Prostate gland (tissue), 2 donors: Measurements from ENCODE around the gene FARP1. TPM values are rescaled to one million over a fixed set of nuclear protein-coding genes. Genes with fewer than 3 reads are reported as not detected.

Source experiments
- DNase-seq: peaks from one replicate; pipeline ENCODE4 v3.0.0-alpha.2; 2019; ENCODE audit warnings: low spot score
- H3K27ac ChIP-seq, 2 donors: fragments of 200-600 bp; sonication (generic); 2 replicates each; pipeline ENCODE4 v1.5.1; 2017 to 2019
- H3K27me3 ChIP-seq: fragments of 200-600 bp; sonication (generic); replicated peaks from 2 replicates; pipeline ENCODE4 v1.5.1; 2019; ENCODE audit not compliant: insufficient read depth
- H3K36me3 ChIP-seq, 2 donors: fragments of 200-600 bp; sonication (generic); 1 replicate in 1 of 2; 2 replicates in 1 of 2; pipeline versions ENCODE4 v1.5.1 to v1.8.1; 2017 to 2019
- H3K4me1 ChIP-seq: fragments of 200-600 bp; sonication (generic); replicated peaks from 2 replicates; pipeline ENCODE4 v1.5.1; 2019
- H3K4me3 ChIP-seq, 2 donors: fragments of 200-600 bp; sonication (generic); 2 replicates each; pipeline ENCODE4 v1.5.1; 2017 to 2019
- H3K9me3 ChIP-seq: fragments of 200-600 bp; sonication (generic); 2 replicates; pipeline ENCODE4 v1.5.1; 2017
- CTCF ChIP-seq, 4 experiments: fragments of 200-600 bp in 2 of 4; fragments of 450-650 bp in 2 of 4; sonication (generic) in 2 of 4; IDR thresholded peaks; 1 replicate in 3 of 4; 2 replicates in 1 of 4; pipeline ENCODE4 v1.5.1; 2016 to 2019; ENCODE audit warnings: antibody characterized with exemption in 4 of 4, mild to moderate bottlenecking in 2 of 4, moderate library complexity in 2 of 4
- POLR2A ChIP-seq: fragments of 450-650 bp; IDR thresholded peaks from one replicate; pipeline ENCODE4 v1.6.1; 2016; ENCODE audit warnings: antibody characterized with exemption, mild to moderate bottlenecking
- POLR2AphosphoS5 ChIP-seq: sonication (generic); formaldehyde crosslinking; IDR thresholded peaks from one replicate; pipeline ENCODE4 v1.6.1; 2017; ENCODE audit warnings: antibody characterized with exemption
- WGBS: methylation state at CpG from one replicate; pipeline ENCODE4 v1.1.5; 2018; 5-methylcytosine and 5-hydroxymethylcytosine counted together
- intact Hi-C: fragments of 100-400 bp; cut with DNase I; formaldehyde crosslinking; loops from one replicate; pipeline ENCODE4 v1.14.2; 2022
- total RNA-seq, 2 donors: library from RNA; depleted of rRNA; stranded (reverse); fragments of >200 nt; gene quantifications; one replicate each; pipeline ENCODE4 v1.1.0, GENCODE V29; 2016

The FARP1 gene
- total RNA-seq, 2 donors from 2014 or later, result 70.6 to 77.5 TPM

GRCh38 chr13:98471934-98472333, 329.0 kb downstream of the FARP1 start:
- Histone ChIP-seq H3K36me3 (peaks cover 0 to 7% of the 10 kb centered on the region in 2 donors), H3K27ac (no peak overlapping the region), H3K27me3 (no peaks in the 10 kb centered on the region), H3K4me3 (no peak overlapping the region), H3K4me1 (peaks cover 9% of the 10 kb centered on the region), H3K9me3 (no peaks in the 10 kb centered on the region)
- TF ChIP-seq POLR2AphosphoS5, result no peak
- no peak for TF ChIP-seq POLR2A
- no peak for TF ChIP-seq CTCF (IDR thresholded peaks at IDR 0.05)
- DNase-seq, result no peak
- intact Hi-C loops, result no loop called here
- whole genome bisulfite sequencing, result 76% methylated on average over 10 of the region's 10 CpGs

- no peak overlapping the region for H3K27ac ChIP-seq
- H3K36me3 ChIP-seq, result peaks cover 0 to 5% of the 10 kb centered on the region in 2 donors
- peaks cover 9% of the 10 kb centered on the region for H3K4me1 ChIP-seq
These were observed 330.4 kb downstream of the FARP1 start for GRCh38 chr13:98473135-98473787.

GRCh38 chr13:98473788-98474144, 330.9 kb downstream of the FARP1 start:
- Histone ChIP-seq H3K36me3 (peaks cover 0 to 5% of the 10 kb centered on the region in 2 donors), H3K27me3 (no peaks in the 10 kb centered on the region), H3K4me1 (peaks cover 9% of the 10 kb centered on the region), H3K27ac (no peak overlapping the region), H3K9me3 (no peaks in the 10 kb centered on the region), H3K4me3 (no peak overlapping the region)
- WGBS, result 50% methylated on average over 7 of the region's 7 CpGs
- no peak for DNase-seq
- intact Hi-C loops, result no loop called here
- TF ChIP-seq POLR2A, result no peak
- TF ChIP-seq CTCF (IDR thresholded peaks at IDR 0.05), result no peak
- no peak for TF ChIP-seq POLR2AphosphoS5

More at GRCh38 chr13:98473135-98473787, 330.4 kb downstream of the FARP1 start:
- 42% methylated on average over 5 of the region's 5 CpGs for WGBS
- TF ChIP-seq POLR2AphosphoS5, result no peak
- TF ChIP-seq POLR2A, result no peak
- no peak for TF ChIP-seq CTCF (IDR thresholded peaks at IDR 0.05)
- intact Hi-C loops, result no loop called here
- Histone ChIP-seq H3K27me3 (no peaks in the 10 kb centered on the region), H3K4me3 (no peak overlapping the region), H3K9me3 (no peaks in the 10 kb centered on the region)
- no peak for DNase-seq

GRCh38 chr13:98474292-98474691, 331.4 kb downstream of the FARP1 start:
- intact Hi-C loops, result no loop called here
- peaks cover 0 to 5% of the 10 kb centered on the region in 2 donors for H3K36me3 ChIP-seq
- H3K9me3 ChIP-seq, result no peaks in the 10 kb centered on the region
- H3K27ac ChIP-seq, result no peak overlapping the region
- H3K27me3 ChIP-seq, result no peaks in the 10 kb centered on the region
- TF ChIP-seq CTCF (IDR thresholded peaks at IDR 0.05) (no peak), POLR2A (no peak), POLR2AphosphoS5 (no peak)
- WGBS, result 86% methylated on average over 10 of the region's 10 CpGs
- H3K4me1 ChIP-seq, result peaks cover 9% of the 10 kb centered on the region
- DNase-seq, result no peak
- H3K4me3 ChIP-seq, result no peak overlapping the region

- no peak overlapping the region for H3K27ac ChIP-seq
- no peak for DNase-seq
- WGBS, result 91% methylated on average over 24 of the region's 24 CpGs
These were observed 331.9 kb downstream of the FARP1 start for GRCh38 chr13:98474761-98475160.

More at GRCh38 chr13:98474761-98475160, 331.9 kb downstream of the FARP1 start:
- H3K27me3 ChIP-seq, result no peaks in the 10 kb centered on the region
- no peak for TF ChIP-seq POLR2AphosphoS5
- TF ChIP-seq POLR2A, result no peak
- no peak for TF ChIP-seq CTCF (IDR thresholded peaks at IDR 0.05)
- peaks cover 0 to 5% of the 10 kb centered on the region in 2 donors for H3K36me3 ChIP-seq
- intact Hi-C loops, result no loop called here
- H3K9me3 ChIP-seq, result no peaks in the 10 kb centered on the region
- no peak overlapping the region for H3K4me3 ChIP-seq
- H3K4me1 ChIP-seq, result peaks cover 9% of the 10 kb centered on the region
